GM19372 (cell line): ENCODE results near the gene HNRNPUL2.

Experiments
- ATAC-seq: cut with Tn5 transposase; IDR thresholded peaks from one replicate; pipeline ENCODE4 v1.9.1; 2021; ENCODE audit warnings: mild to moderate bottlenecking, low read depth, moderate library complexity; ENCODE audit not compliant: unreplicated experiment

Gene HNRNPUL2

DNA sequence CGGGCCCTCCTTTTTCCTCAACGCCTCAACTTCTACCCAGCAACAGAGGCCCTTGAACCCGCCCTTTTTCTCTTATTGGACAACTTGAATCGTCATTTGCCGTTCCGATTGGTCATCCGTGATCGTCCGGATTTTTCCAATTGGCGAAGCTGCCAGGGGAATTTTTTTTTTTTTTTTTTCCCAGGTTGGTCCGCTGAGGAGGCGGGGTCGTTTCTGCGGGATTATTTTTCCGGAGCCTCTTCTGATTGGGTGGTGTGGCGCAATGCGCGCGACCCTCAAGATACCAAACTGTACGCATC, 564 bp upstream of the HNRNPUL2 start:
- ATAC-seq, result peak; percentile 46

DNA sequence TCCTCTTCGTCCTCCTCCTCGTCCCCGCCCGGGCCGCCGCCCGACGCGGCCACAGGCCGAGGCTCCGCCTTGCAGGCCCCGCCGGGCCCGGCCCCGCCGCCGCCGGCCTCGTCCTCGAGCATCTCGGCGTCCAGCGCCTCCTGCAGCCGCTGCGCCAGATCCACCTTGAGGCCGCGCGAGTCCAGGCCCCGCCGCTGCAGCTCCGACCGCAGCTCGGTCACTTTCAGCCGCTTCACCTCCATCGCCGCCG, 417 bp downstream of the HNRNPUL2 start:
- ATAC-seq, result no peak

DNA sequence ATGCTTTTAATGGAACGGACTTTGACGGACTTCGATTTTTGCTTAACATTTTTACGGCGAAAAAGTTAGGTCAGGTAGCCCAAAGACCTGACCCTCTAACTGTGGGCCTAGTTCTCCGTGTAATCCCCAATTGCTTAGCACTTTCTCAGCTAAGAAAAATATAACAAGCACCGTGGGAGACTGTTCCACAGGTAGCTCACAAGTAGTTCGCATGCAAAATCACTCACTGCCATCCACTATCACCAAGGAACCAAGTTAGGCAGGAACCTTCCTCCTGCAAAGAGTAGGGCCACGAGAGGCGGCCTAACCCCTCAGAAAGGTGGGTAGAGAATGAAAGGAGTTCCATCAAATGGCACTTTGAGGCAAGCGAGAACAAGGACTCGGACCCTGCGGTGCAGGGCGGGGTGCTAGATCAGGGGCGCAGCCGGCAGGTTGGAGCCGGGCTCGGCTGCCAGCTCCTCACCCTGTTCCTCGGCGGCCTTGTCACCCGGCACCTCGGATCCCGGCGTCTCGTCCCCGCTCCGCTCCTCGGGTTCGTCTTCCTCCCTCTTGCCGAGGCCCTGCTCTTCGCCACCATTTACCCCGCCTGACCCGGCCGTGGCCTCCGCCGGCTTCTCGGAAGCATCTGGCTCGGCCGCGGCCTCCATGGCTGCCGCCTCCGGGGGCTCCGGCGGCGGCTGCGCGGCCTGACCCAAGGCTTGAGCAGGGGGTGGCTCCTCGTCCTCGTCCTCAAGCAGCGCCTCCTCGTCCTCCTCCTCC, 922 bp downstream of the HNRNPUL2 start:
- ATAC-seq, result peak; percentile 2

DNA sequence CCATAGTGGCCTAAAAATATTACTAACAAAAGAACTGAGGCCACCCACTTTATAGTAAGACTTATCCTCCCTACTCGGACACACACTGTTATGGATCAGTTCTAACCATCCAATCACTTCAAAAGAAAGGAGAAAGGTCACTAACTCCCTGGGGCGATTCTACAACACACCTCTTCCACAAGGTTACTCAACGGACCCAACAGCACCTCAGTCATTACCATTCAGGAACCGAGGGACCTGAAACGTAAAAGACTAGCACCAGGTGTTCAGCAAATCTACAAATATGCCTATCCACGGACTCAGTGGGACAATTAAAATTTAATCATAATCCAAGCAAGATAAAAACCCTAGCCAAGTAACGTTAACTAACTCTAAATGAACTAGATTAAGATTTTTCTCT, 1.6 kb downstream of the HNRNPUL2 start:
- no peak for ATAC-seq

DNA sequence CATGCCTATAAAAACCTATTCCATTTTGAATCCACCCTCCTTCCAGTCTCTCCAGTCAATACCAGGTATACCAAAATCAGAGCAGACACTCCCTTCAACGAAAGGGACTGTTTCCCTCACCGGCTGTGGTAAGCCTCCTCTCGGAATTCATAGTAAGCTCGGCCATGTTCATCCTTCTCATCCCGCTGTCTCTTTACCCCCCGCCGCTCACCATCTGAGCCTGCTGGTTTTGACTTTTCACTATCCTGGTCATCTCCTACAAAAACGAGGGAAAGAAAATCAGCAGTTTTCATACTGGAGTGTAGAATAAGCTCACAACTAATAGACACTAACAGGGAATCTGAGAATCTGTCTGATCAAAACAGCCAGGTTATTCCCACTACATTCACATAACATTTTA, 3.1 kb downstream of the HNRNPUL2 start:
- ATAC-seq, result no peak

DNA sequence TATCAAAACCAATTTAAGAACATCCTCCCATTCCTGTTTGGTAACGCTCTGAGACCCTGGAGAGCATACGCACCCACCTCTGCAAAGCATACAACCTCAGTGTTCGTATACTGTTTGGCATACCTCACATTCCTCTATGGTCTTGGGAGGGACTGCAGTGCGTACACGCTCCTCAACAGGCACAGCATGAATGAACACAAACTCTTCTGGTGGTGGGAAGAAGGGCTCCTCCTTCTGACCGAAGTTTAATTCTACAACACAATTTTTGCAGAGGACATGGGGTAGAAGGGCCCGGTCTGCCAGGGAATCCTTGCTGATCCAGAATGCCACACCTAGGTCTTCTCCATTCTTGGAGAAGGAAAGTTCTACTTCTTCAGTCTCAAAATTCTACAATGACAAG, 5.3 kb downstream of the HNRNPUL2 start:
- ATAC-seq, result no peak

DNA sequence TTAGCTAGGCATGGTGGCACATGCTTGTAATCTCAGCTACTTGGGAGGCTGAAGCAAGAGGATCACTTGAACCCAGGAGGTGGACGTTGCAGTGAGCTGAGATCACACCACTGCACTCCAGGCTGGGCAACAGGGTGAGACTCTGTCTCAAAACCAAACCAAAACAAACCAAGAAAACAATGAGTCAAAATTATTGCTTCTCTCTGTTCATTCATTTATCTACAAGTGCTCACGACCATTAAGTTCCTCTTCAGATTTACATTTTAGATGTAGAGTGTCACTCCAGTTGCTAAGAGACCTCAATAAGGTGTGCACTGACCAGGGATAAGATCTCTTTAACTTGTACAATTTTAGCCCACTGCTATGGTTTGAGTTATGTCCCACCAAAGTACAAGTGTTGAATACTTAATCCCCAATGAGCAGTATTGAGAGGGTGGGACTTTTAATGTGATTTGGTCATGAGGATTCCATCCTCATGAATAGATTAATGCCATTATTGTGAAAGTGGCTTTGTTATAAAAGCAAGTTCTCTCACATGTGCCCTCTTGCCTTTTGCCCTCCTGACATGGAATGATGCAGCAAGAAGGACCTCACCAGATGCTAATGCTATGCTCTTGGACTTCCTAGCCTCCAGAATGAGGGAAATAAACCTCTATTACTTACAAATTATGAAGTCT, 7.8 kb downstream of the HNRNPUL2 start:
- no peak for ATAC-seq

DNA sequence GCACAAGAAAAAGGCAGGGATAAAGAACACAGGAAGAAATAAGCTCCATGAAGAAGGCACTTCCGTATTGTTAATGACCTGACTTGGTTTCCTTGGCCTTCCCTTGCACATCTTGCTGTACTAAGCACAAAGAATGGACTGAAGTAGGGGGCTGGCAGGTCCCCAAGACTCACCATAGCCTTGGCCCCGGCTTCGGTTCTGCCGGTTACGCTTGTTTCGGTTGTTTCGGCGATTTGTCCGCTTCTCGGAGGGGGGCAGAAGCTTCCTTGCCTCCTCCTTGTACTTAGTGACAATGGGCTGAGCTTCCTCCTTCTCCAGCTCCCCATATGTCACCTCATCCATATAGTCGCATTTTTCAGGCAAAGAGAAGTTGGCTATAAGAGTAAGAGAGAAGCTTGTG, 10.4 kb downstream of the HNRNPUL2 start:
- no peak for ATAC-seq

DNA sequence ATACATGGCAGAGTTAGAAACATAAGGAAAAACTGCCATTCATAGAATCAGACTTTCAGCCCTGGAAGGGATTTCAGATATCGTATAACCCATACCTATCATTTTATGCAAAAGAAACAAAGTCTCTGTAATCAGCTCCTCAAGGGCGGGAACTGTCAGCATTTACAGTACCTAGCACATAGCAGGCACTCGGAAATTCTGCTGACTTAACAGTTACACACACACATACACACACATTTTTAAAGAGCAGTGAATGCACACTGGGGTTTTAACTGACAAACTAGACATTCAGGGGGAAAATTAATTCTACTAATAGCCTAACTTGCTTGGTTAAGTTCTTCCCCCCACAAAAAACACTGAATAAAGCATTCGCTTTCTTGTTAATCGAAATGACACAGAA, 11.1 kb downstream of the HNRNPUL2 start:
- no peak for ATAC-seq

DNA sequence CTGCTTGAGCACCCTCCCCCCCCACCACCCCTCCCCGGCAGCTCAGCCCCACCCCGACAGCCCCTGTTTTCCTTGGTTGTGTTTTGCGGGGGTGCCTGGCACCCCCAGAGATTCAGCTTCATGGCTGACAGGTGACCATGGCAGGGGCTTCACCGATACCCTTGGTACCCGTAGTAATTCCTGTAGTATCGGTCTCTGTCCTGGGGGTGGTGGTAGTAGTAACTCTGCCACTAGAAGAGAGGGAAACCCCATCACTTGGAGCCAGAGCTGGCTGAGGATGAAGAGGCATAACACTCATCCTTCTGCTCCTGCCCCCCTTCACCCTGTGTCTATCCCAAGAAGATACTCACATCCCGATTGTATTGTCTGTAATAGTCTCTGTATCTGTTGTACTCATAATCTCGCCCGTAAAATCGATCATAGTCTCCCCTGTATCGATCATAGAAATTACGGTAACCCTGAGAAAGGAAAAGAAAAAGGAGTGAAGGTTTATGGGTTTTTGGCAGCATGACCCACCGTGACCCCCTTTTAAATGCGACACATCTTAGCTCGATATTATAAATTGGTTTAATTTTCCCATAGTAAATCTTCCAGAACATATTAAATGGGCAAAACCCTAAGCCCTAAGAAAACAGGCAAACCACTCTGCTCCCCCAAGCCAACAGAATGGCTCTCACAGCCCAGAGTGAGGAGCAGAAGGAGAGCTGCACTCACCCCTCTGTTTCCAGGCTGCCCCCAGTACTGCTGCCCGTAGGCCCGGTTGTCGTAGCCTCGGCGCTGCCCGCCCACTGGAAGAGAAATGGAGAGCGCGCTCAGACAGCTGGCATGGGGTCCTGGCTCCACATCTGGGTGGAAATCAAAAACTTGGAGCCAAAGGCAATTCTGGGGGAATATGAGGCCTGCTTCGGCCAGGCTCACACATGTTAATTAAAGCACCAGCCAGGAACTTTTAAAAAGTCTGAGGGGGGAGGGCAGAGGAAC, 11.8 kb downstream of the HNRNPUL2 start:
- ATAC-seq, result no peak

DNA sequence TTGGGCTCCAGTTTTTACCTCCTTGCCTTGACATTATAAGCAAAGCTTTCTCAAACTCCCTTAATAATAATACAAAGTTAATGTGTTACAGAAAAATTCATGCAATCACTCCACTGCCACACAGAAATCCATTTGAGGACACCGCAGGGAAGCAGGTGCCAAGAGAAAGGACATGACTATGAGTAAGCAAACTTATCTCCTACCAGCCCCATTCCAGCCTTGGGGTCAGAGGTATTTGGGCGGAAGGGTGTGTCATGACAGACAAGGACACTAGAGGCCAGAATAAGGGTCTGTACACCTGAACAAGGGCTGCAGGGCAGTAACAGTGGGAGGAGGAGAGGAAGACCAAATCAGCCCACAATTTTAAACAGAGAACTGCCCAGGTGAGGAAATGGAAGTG, 13.9 kb downstream of the HNRNPUL2 start:
- no peak for ATAC-seq

DNA sequence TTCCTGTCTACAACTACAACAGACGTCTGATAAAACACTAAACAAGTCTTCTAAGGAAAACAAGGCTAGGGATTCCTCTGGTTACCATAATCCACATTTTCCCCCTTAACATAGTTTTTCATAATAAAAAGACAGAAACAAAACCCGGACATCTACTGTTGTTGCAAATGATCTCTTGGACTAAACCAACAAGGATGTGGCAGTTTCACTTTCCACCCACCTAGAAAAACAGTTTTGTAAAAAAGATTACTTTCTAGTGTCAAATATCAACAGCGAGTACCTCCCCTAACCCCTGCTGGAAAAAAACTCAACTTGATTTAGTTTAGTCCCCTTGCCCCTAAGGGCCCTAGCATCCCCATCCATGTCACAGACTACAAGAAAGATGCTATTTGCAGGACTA, 14.4 kb downstream of the HNRNPUL2 start:
- no peak for ATAC-seq

DNA sequence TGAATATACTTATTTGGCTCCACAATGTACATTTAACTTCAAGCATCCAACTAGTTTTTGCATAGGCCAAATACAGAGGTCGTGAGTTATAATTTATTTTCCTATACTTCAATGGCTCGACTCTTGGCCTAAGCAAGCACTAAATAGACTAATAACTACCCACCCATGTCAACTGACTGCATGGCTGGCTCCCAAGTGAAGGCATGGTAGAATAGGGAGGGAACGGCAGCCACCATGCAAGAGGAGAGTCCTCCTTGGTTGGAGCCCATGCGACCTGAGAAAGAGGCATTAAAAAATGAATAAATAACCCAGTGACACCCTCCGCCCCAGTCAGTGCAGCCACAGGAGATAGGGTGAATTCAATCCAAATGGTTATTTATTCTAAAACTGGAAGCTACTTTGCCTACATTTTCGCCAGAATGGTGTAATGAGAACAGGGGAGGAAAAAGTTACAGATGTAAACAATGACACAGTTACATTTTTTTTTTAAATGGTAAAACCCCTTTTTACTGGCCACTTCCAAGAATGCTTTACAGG, 14.9 kb downstream of the HNRNPUL2 start:
- ATAC-seq, result no peak

DNA sequence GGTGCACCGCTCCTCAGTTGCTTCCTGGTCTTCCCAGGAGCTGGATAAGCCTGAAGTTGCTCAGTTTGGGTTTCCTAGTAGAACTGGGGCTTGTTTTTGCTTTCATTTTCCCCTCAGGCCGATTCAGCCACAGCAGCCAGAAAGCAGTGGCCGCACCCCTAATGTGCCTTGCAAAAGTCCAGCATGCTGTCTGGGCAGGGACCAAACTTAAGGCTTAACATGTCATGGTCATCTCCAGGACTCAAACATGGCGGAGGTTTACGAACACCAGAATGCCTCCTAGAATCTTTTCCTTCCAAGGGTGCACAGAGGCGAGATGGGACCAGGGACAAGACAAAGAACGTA, 17.3 kb downstream of the HNRNPUL2 start:
- no peak for ATAC-seq

DNA sequence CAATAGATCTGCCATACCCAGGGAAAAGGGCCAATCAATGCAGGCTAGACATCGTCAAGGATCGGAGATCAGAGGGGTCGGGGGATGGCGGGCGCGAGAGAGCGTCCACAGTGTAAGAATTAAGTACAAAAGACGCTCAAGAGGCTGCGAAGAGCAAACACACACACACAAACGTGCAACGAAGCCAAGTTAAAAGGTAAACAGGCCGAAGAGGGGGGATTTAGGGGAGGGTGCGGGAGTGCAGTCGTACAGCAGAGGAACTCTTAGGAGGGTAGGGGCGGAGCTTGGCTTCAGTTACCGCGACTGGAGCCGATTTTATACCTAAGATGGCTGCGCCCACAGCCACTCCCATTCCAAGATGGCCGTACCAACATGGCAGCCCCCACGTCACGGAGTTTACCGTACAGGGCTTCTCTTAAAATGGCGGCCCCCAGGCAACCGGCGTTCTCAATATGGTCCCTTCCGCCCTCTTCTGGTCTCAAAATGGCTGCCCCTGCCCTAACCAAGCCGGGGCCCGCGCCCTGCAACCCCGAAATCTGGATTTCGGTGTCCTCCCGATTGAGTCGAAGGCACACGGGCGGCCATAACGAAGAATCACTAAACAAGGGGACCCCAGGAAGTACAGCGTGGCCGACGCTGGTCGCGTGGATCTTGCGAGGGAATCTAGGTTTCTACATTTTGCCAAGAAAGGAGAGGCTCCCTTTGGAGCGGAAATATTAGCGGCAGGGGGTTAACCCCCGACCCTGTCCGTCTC, 17.8 kb downstream of the HNRNPUL2 start:
- peak; percentile 73 for ATAC-seq

DNA sequence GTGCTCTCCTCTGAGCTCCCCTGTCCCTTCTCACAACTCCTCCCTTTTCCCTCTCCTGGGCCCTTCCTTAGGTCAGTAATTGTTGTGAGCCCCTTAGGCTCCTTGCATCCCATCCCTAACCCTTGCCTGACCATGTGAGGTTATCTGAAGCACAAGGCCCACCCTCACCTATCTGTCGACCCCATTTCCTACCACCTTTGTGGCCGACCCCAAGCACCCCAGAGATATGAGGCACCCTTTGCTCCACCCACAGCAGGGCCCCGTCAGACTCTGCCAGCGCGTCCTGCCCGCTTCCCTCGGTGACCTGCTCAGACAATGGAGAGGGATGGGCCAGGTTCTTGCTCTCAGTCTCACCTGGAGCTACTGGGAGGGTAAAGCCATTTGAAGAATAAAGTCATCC, 18.5 kb downstream of the HNRNPUL2 start:
- ATAC-seq, result no peak

DNA sequence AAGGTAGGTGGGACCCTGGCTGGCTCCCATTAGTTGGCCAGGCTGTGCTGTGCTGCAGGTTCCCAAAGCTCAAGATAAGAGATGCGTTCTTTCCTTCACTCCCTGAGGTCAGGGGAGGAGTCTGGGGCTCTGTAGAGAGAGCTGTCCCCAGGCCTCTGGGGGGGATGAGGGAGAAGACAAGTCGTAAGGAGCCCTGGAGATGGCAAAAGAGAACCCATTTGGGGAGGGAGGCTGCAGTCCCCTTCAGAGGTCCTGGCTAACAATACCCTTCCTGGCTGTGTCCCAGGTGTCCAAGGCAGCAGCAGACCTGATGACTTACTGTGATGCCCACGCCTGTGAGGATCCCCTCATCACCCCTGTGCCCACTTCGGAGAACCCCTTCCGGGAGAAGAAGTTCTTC, 18.9 kb downstream of the HNRNPUL2 start:
- ATAC-seq, result no peak

DNA sequence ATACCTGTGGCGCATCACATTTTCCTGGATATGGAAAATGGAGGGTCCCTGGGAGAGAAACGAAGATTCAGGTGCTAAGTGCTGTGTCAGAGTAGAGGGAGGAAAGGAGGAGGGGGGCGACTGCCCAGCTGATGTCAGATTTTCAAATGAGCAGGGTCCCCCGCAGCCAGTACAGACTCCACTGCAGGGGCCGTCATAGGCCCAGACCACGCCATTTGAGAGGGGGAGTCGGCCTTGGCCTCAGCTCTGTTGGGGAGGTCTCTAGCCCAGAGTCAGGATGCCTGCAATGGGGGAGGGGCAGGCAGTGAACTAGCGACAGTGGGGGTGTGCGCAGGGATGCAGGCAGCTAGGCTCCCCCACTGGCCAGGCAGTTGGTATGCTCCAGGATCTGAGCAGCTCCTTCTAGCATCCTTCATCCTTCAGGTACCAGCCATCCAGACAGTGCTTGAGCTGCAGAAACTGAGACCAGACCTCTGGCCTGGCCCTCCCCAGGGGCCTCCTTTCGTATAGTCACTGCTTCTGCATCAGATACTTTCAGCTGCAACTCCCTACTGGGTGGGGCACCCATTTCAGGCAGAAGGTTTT, 19.9 kb downstream of the HNRNPUL2 start, which contains the start of the genes BSCL2 and GNG3:
BSCL2 (minus strand) TSS at position 148 of the 585 bp plus-strand sequence. CDS start 229 bp downstream, outside the sequence.
GNG3 (plus strand) TSS at position 400 of the 585 bp plus-strand sequence. CDS start 620 bp downstream, outside the sequence.
- no peak for ATAC-seq

DNA sequence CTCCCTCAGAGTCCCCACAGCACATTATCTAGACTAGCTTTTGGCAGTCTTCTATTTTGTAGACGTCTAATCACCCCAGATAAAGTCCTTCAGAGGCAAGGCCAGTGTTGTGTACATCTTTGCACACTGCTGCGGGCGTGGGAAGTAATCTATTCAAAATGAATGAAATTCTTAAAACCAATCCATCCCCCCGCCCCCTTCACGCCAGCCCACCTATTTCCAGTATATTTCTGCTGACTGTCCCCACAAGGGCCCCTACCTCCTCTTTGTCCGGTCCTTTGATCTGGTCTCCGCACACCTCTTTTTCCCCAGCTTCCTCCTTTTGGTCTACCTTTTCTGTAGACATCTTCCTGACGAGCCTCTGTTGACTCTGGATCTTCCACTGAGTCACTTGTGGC, 20.4 kb downstream of the HNRNPUL2 start:
- ATAC-seq, result no peak
